Effector CD8-positive, alpha-beta T cell (primary cell): Measurements from ENCODE around the gene KRTAP16-1.
"Not testable (repeated sequence)": the region's sequence is repeated elsewhere in the genome, so short reads cannot be mapped to it uniquely, and the experiment has no call there.

Source experiments
- DNase-seq: peaks from one replicate; lab custom pipeline; 2025; lab: John Stamatoyannopoulos, UW
- total RNA-seq, 4 experiments: gene quantifications; one replicate each; lab custom pipeline; 2026; lab: John Stamatoyannopoulos, UW

The KRTAP16-1 gene
- total RNA-seq = 0 to 0.61 (median 0.05) reads per million in 4 experiments

GRCh38 chr17:41308918-41309359 is at the start of gene KRTAP16-1:
TSS of gene KRTAP16-1 (minus strand) at chr17:41309309. CDS start at chr17:41309253, 56 bp downstream.
- no peak for DNase-seq

- no peak for DNase-seq
Measured at GRCh38 chr17:41354536-41354935, 45.4 kb upstream of the KRTAP16-1 start.

- DNase-seq = no peak
Measured at GRCh38 chr17:41352597-41353366, 43.7 kb upstream of the KRTAP16-1 start.

- DNase-seq = no peak
Measured at GRCh38 chr17:41351177-41351576, 42.1 kb upstream of the KRTAP16-1 start.

GRCh38 chr17:41350381-41350878 is 41.3 kb upstream of the KRTAP16-1 start, which contains the start of gene KRT33A:
TSS of gene KRT33A (minus strand) at chr17:41350828. CDS start at chr17:41350767, 61 bp downstream.
- not testable (repeated sequence) for DNase-seq

GRCh38 chr17:41347869-41348760 is 39.0 kb upstream of the KRTAP16-1 start:
- no peak for DNase-seq

- not testable (repeated sequence) for DNase-seq
Measured at GRCh38 chr17:41346421-41346820, 37.3 kb upstream of the KRTAP16-1 start.

- DNase-seq = no peak
Measured at GRCh38 chr17:41345992-41346391, 36.9 kb upstream of the KRTAP16-1 start.

- DNase-seq = no peak
Measured at GRCh38 chr17:41343029-41343428, 33.9 kb upstream of the KRTAP16-1 start.

GRCh38 chr17:41340934-41341861 is 32.1 kb upstream of the KRTAP16-1 start:
- DNase-seq = no peak

GRCh38 chr17:41340494-41340893 is 31.4 kb upstream of the KRTAP16-1 start:
- no peak for DNase-seq

- no peak for DNase-seq
Measured at GRCh38 chr17:41339571-41340172, 30.6 kb upstream of the KRTAP16-1 start.

- DNase-seq = no peak
Measured at GRCh38 chr17:41338961-41339485, 29.9 kb upstream of the KRTAP16-1 start.

- no peak for DNase-seq
Measured at GRCh38 chr17:41335747-41336146, 26.6 kb upstream of the KRTAP16-1 start.

GRCh38 chr17:41334385-41335305 is 25.5 kb upstream of the KRTAP16-1 start:
- no peak for DNase-seq

- no peak for DNase-seq
Measured at GRCh38 chr17:41333836-41334235, 24.7 kb upstream of the KRTAP16-1 start.

- DNase-seq = no peak
Measured at GRCh38 chr17:41333098-41333497, 24.0 kb upstream of the KRTAP16-1 start.

GRCh38 chr17:41332239-41332638 is 23.1 kb upstream of the KRTAP16-1 start:
- no peak for DNase-seq

- no peak for DNase-seq
Measured at GRCh38 chr17:41331606-41332005, 22.5 kb upstream of the KRTAP16-1 start.
